OCI-LY1 (cell line): ENCODE results near the gene EFNB2.

Experiments used
- H2AFZ ChIP-seq: fragments of 200-600 bp; sonication (generic), shearing (Covaris generic); 2 replicates; pipeline ENCODE4 v1.6.0; 2014; ENCODE audit warnings: antibody characterized with exemption, mild to moderate bottlenecking, low read length
- H3F3A ChIP-seq: fragments of 200-600 bp; sonication (generic), shearing (Covaris generic); 2 replicates; pipeline ENCODE4 v1.6.0; 2014; ENCODE audit warnings: mild to moderate bottlenecking, antibody characterized with exemption, low read length, moderate library complexity; ENCODE audit not compliant: insufficient read depth
- H3K27ac ChIP-seq: fragments of 200-600 bp; sonication (generic); 2 replicates; pipeline ENCODE4 v1.5.1; 2014; ENCODE audit warnings: low read length, mixed run types, mild to moderate bottlenecking, low read depth; ENCODE audit not compliant: poor library complexity, severe bottlenecking
- H3K27me3 ChIP-seq: fragments of 200-600 bp; sonication (generic); 2 replicates; pipeline ENCODE4 v1.6.0; 2014; ENCODE audit warnings: antibody characterized with exemption, mild to moderate bottlenecking, low read length, moderate library complexity; ENCODE audit not compliant: insufficient read depth
- H3K36me3 ChIP-seq: fragments of 200-600 bp; sonication (generic); 2 replicates; pipeline ENCODE4 v1.6.1; 2014; ENCODE audit warnings: mild to moderate bottlenecking, antibody characterized with exemption, low read length, moderate library complexity, mixed read lengths; ENCODE audit not compliant: insufficient read depth
- H3K4me1 ChIP-seq: fragments of 200-600 bp; sonication (generic); 2 replicates; pipeline ENCODE4 v1.5.1; 2014; ENCODE audit warnings: mild to moderate bottlenecking, low read length, moderate library complexity; ENCODE audit not compliant: insufficient read depth, severe bottlenecking
- H3K4me2 ChIP-seq: fragments of 200-600 bp; sonication (generic), shearing (Covaris generic); 2 replicates; pipeline ENCODE4 v1.6.1; 2014; ENCODE audit warnings: low read length
- H3K4me3 ChIP-seq: fragments of 200-600 bp; sonication (generic); 2 replicates; pipeline ENCODE4 v1.5.1; 2014; ENCODE audit warnings: low read length, low read depth, mild to moderate bottlenecking, mixed read lengths; ENCODE audit not compliant: poor library complexity, severe bottlenecking
- H3K79me2 ChIP-seq: fragments of 200-600 bp; shearing (Covaris generic); 2 replicates; pipeline ENCODE4 v1.6.1; 2016; ENCODE audit warnings: mixed run types, low read length, mixed read lengths; ENCODE audit not compliant: insufficient read depth
- H3K9ac ChIP-seq: fragments of 200-600 bp; sonication (generic), shearing (Covaris generic); 2 replicates; pipeline ENCODE4 v1.6.1; 2014; ENCODE audit warnings: mild to moderate bottlenecking, low read length, mixed read lengths
- H3K9me2 ChIP-seq: fragments of 200-600 bp; sonication (generic), shearing (Covaris generic); 2 replicates; pipeline ENCODE4 v1.6.1; 2014; ENCODE audit warnings: low read depth, mild to moderate bottlenecking, low read length, mixed read lengths
- H3K9me3 ChIP-seq: fragments of 200-600 bp; shearing (Covaris generic); 2 replicates; pipeline ENCODE4 v1.6.1; 2014; ENCODE audit warnings: low read length, mixed read lengths
- H4K20me1 ChIP-seq: fragments of 200-600 bp; sonication (generic), shearing (Covaris generic); 2 replicates; pipeline ENCODE4 v1.6.0; 2016; ENCODE audit warnings: mild to moderate bottlenecking, low read length; ENCODE audit not compliant: insufficient read depth
- CTCF ChIP-seq: fragments of 200-600 bp; sonication (generic), shearing (Covaris generic); IDR thresholded peaks from 2 replicates; pipeline ENCODE4 v1.5.1; 2017; ENCODE audit warnings: mild to moderate bottlenecking, antibody characterized with exemption, low read length, moderate library complexity, mixed read lengths
- EZH2 ChIP-seq: fragments of 200-600 bp; sonication (generic), shearing (Covaris generic); IDR thresholded peaks from 2 replicates; pipeline ENCODE4 v1.8.0; 2017; ENCODE audit warnings: borderline replicate concordance, mixed run types, mild to moderate bottlenecking, antibody characterized with exemption, low read length, moderate library complexity, mixed read lengths

EFNB2 gene

GRCh38 chr13:106445996-106446395 lies 89.5 kb downstream of the EFNB2 start:
- H3K79me2 ChIP-seq, result no peaks in the 10 kb centered on the region
- H2AFZ ChIP-seq, result no peak overlapping the region
- H3K4me3 ChIP-seq, result no peak overlapping the region
- no peaks in the 10 kb centered on the region; the same call in 1 of the 2 replicates for H3K27me3 ChIP-seq
- no peak overlapping the region for H3K4me2 ChIP-seq
- H3F3A ChIP-seq, result no peaks in the 10 kb centered on the region
- H3K9me2 ChIP-seq, result no peaks in the 10 kb centered on the region
- H3K9ac ChIP-seq, result no peak overlapping the region
- H3K27ac ChIP-seq, result no peak overlapping the region
- no peaks in the 10 kb centered on the region for H4K20me1 ChIP-seq
- H3K36me3 ChIP-seq, result no peaks in the 10 kb centered on the region
- no peaks in the 10 kb centered on the region for H3K9me3 ChIP-seq
- TF ChIP-seq EZH2, result no peak
- TF ChIP-seq CTCF, result no peak
- no peaks in the 10 kb centered on the region for H3K4me1 ChIP-seq

- Histone ChIP-seq H3K9me3 (no peaks in the 10 kb centered on the region), H3K4me1 (no peaks in the 10 kb centered on the region), H3K9ac (no peak overlapping the region), H3K9me2 (no peaks in the 10 kb centered on the region), H3K27me3 (no peaks in the 10 kb centered on the region; the same call in 1 of the 2 replicates), H3K4me2 (no peak overlapping the region), H3K79me2 (no peaks in the 10 kb centered on the region), H3K36me3 (no peaks in the 10 kb centered on the region), H3F3A (no peaks in the 10 kb centered on the region), H2AFZ (no peak overlapping the region), H3K4me3 (no peak overlapping the region), H4K20me1 (no peaks in the 10 kb centered on the region), H3K27ac (no peak overlapping the region)
- TF ChIP-seq EZH2 (no peak), CTCF (no peak)
Observed at GRCh38 chr13:106443607-106444322, 91.7 kb downstream of the EFNB2 start.

GRCh38 chr13:106440866-106441265 lies 94.6 kb downstream of the EFNB2 start:
- Histone ChIP-seq H3K4me2 (no peak overlapping the region), H4K20me1 (no peaks in the 10 kb centered on the region), H3K9me3 (no peaks in the 10 kb centered on the region), H3K9ac (no peak overlapping the region), H3K9me2 (no peaks in the 10 kb centered on the region), H3K4me1 (no peaks in the 10 kb centered on the region), H3K27ac (no peak overlapping the region), H3K79me2 (no peaks in the 10 kb centered on the region), H3K4me3 (no peak overlapping the region), H3F3A (no peaks in the 10 kb centered on the region), H3K27me3 (no peaks in the 10 kb centered on the region), H2AFZ (no peak overlapping the region), H3K36me3 (no peaks in the 10 kb centered on the region)
- TF ChIP-seq CTCF (no peak), EZH2 (no peak)
